Astrocyte (in vitro differentiated cells and primary cell): ENCODE data around the gene NRG2.

Experiments
- CTCF ChIP-seq: IDR thresholded peaks from 2 replicates; pipeline ENCODE4 v1.5.1; 2011; ENCODE audit warnings: low read depth, mild to moderate bottlenecking, inconsistent platforms, low read length, moderate library complexity; ENCODE audit not compliant: insufficient read depth
- EZH2 ChIP-seq: IDR thresholded peaks from 2 replicates; pipeline ENCODE4 v1.6.1; 2012; ENCODE audit warnings: mild to moderate bottlenecking, low read length, inconsistent platforms; ENCODE audit not compliant: insufficient read depth

GRCh38 chr5:140020601-140021177, 22.4 kb downstream of the NRG2 start:
- no peak for TF ChIP-seq CTCF
- TF ChIP-seq EZH2: no peak
